ENCODE results near the gene GNAS. TPM values are rescaled to one million over a fixed set of nuclear protein-coding genes. Genes with fewer than 3 reads are reported as not detected.

Gene GNAS
- 1,046 TPM for polyA plus RNA-seq (2013, experiment 1 of 2)
- polyA plus RNA-seq (2013, experiment 2 of 2) = 1,042 TPM

GRCh38 chr20:58852543-58853271 is at the start of gene GNAS:
Gene GNAS (plus strand): TSS chr20:58852716.
- Histone ChIP-seq H3K9ac (ENCODE audit: low read length) (peak within 1 kb of the TSS; percentile 18), H2BK120ac (ENCODE audit: low read depth, low read length) (no peak within 1 kb of the TSS), H3K9me3 (ENCODE audit: control insufficient read depth, low read length) (no peaks in the 10 kb centered on the region), H3K27me3 (ENCODE audit: control insufficient read depth in 1 of 2, insufficient read depth in 1 of 2, low read length in 2 of 2) (peaks cover 48 to 70% of the 10 kb centered on the region in 2 experiments), H3K4me3 (ENCODE audit: insufficient read depth in 1 of 2, low read depth in 1 of 2, low read length in 2 of 2) (peak within 1 kb of the TSS; percentile 78 to 82), H3K79me1 (replicated peaks; ENCODE audit: low read length, poor library complexity, severe bottlenecking) (peaks cover 6% of the 10 kb centered on the region), H3K36me3 (ENCODE audit: control insufficient read depth in 1 of 2, insufficient read depth in 2 of 2, low read depth in 1 of 2, low read length in 2 of 2) (no peaks in the 10 kb centered on the region), H2BK15ac (ENCODE audit: low read depth, poor library complexity, severe bottlenecking) (no peak within 1 kb of the TSS), H2BK5ac (ENCODE audit: low read depth, low read length, poor library complexity, severe bottlenecking) (no peak within 1 kb of the TSS), H2AFZ (ENCODE audit: low read depth, low read length) (no peak within 1 kb of the TSS), H3K23ac (ENCODE audit: low read length in 2 of 2) (no peak within 1 kb of the TSS), H2AK5ac (ENCODE audit: low read length, severe bottlenecking) (no peak within 1 kb of the TSS), H3K4ac (ENCODE audit: low read depth in 1 of 2, low read length in 2 of 2) (no peak within 1 kb of the TSS), H4K91ac (ENCODE audit: low read length) (no peak within 1 kb of the TSS), H3K27ac (ENCODE audit: low read length, poor library complexity, severe bottlenecking) (no peak within 1 kb of the TSS), H3K4me2 (ENCODE audit: low read length, poor library complexity, severe bottlenecking) (peak within 1 kb of the TSS; percentile 82), H3K18ac (ENCODE audit: low read depth in 1 of 2, low read length in 2 of 2) (no peak within 1 kb of the TSS), H4K8ac (ENCODE audit: low read length) (no peak within 1 kb of the TSS), H3K14ac (ENCODE audit: low read length in 2 of 2) (no peak within 1 kb of the TSS), H2BK12ac (ENCODE audit: low read length in 2 of 2) (no peak within 1 kb of the TSS), H3K4me1 (ENCODE audit: control insufficient read depth, insufficient read depth, low read depth, low read length) (peaks cover 38% of the 10 kb centered on the region)
- DNase-seq = peak; percentile 72
- 12% methylated on average over 31 of the region's 35 CpGs for WGBS

- Histone ChIP-seq H3K27me3 (ENCODE audit: control insufficient read depth in 1 of 2, insufficient read depth in 1 of 2, low read length in 2 of 2) (peaks cover 29 to 65% of the 10 kb centered on the region in 2 experiments), H3K36me3 (ENCODE audit: control insufficient read depth in 1 of 2, insufficient read depth in 2 of 2, low read depth in 1 of 2, low read length in 2 of 2) (no peaks in the 10 kb centered on the region), H2BK5ac (ENCODE audit: low read depth, low read length, poor library complexity, severe bottlenecking) (no peak overlapping the region), H3K4me2 (ENCODE audit: low read length, poor library complexity, severe bottlenecking) (no peak overlapping the region), H2BK120ac (ENCODE audit: low read depth, low read length) (no peak overlapping the region), H3K4ac (ENCODE audit: low read depth in 1 of 2, low read length in 2 of 2) (no peak overlapping the region), H3K9me3 (ENCODE audit: control insufficient read depth, low read length) (no peaks in the 10 kb centered on the region), H4K8ac (ENCODE audit: low read length) (no peak overlapping the region), H3K27ac (ENCODE audit: low read length, poor library complexity, severe bottlenecking) (no peak overlapping the region), H3K18ac (ENCODE audit: low read depth in 1 of 2, low read length in 2 of 2) (no peak overlapping the region), H3K4me1 (ENCODE audit: control insufficient read depth, insufficient read depth, low read depth, low read length) (no peaks in the 10 kb centered on the region), H2BK15ac (ENCODE audit: low read depth, poor library complexity, severe bottlenecking) (no peak overlapping the region), H3K9ac (ENCODE audit: low read length) (no peak overlapping the region), H2BK12ac (ENCODE audit: low read length in 2 of 2) (no peak overlapping the region), H3K14ac (ENCODE audit: low read length in 2 of 2) (no peak overlapping the region), H2AK5ac (ENCODE audit: low read length, severe bottlenecking) (no peak overlapping the region), H3K4me3 (ENCODE audit: insufficient read depth in 1 of 2, low read depth in 1 of 2, low read length in 2 of 2) (no peak overlapping the region), H3K23ac (ENCODE audit: low read length in 2 of 2) (no peak overlapping the region), H4K91ac (ENCODE audit: low read length) (no peak overlapping the region), H3K79me1 (replicated peaks; ENCODE audit: low read length, poor library complexity, severe bottlenecking) (no peaks in the 10 kb centered on the region), H2AFZ (ENCODE audit: low read depth, low read length) (no peak overlapping the region)
- WGBS = 93% methylated on average over 17 of the region's 18 CpGs
- no peak for DNase-seq
These were observed 49.0 kb upstream of the GNAS start for GRCh38 chr20:58803533-58803932.

GRCh38 chr20:58807801-58808200 is 44.7 kb upstream of the GNAS start:
- Histone ChIP-seq H3K18ac (ENCODE audit: low read depth in 1 of 2, low read length in 2 of 2) (no peak overlapping the region), H3K9me3 (ENCODE audit: control insufficient read depth, low read length) (no peaks in the 10 kb centered on the region), H3K9ac (ENCODE audit: low read length) (no peak overlapping the region), H3K36me3 (ENCODE audit: control insufficient read depth in 1 of 2, insufficient read depth in 2 of 2, low read depth in 1 of 2, low read length in 2 of 2) (no peaks in the 10 kb centered on the region), H3K27ac (ENCODE audit: low read length, poor library complexity, severe bottlenecking) (no peak overlapping the region), H3K4me3 (ENCODE audit: insufficient read depth in 1 of 2, low read depth in 1 of 2, low read length in 2 of 2) (no peak overlapping the region), H4K8ac (ENCODE audit: low read length) (no peak overlapping the region), H3K4ac (ENCODE audit: low read depth in 1 of 2, low read length in 2 of 2) (no peak overlapping the region), H2AK5ac (ENCODE audit: low read length, severe bottlenecking) (no peak overlapping the region), H2BK120ac (ENCODE audit: low read depth, low read length) (no peak overlapping the region), H2BK5ac (ENCODE audit: low read depth, low read length, poor library complexity, severe bottlenecking) (no peak overlapping the region), H3K79me1 (replicated peaks; ENCODE audit: low read length, poor library complexity, severe bottlenecking) (no peaks in the 10 kb centered on the region), H3K23ac (ENCODE audit: low read length in 2 of 2) (no peak overlapping the region), H3K4me2 (ENCODE audit: low read length, poor library complexity, severe bottlenecking) (no peak overlapping the region), H4K91ac (ENCODE audit: low read length) (no peak overlapping the region), H2BK12ac (ENCODE audit: low read length in 2 of 2) (no peak overlapping the region), H2AFZ (ENCODE audit: low read depth, low read length) (no peak overlapping the region), H3K14ac (ENCODE audit: low read length in 2 of 2) (no peak overlapping the region), H2BK15ac (ENCODE audit: low read depth, poor library complexity, severe bottlenecking) (no peak overlapping the region), H3K27me3 (ENCODE audit: control insufficient read depth in 1 of 2, insufficient read depth in 1 of 2, low read length in 2 of 2) (peaks cover 29 to 83% of the 10 kb centered on the region in 2 experiments), H3K4me1 (ENCODE audit: control insufficient read depth, insufficient read depth, low read depth, low read length) (peaks cover 6% of the 10 kb centered on the region)
- WGBS = 81% methylated on average over 11 of the region's 11 CpGs
- no peak for DNase-seq

- no peak for DNase-seq
- no peak overlapping the region for H2AK5ac ChIP-seq (ENCODE audit: low read length, severe bottlenecking)
- no peak overlapping the region for H2BK12ac ChIP-seq (ENCODE audit: low read length in 2 of 2)
- peaks cover 23 to 83% of the 10 kb centered on the region in 2 experiments for H3K27me3 ChIP-seq (ENCODE audit: control insufficient read depth in 1 of 2, insufficient read depth in 1 of 2, low read length in 2 of 2)
- no peaks in the 10 kb centered on the region for H3K79me1 ChIP-seq (replicated peaks; ENCODE audit: low read length, poor library complexity, severe bottlenecking)
- H3K4me3 ChIP-seq (ENCODE audit: insufficient read depth in 1 of 2, low read depth in 1 of 2, low read length in 2 of 2) = no peak overlapping the region
- H3K4ac ChIP-seq (ENCODE audit: low read depth in 1 of 2, low read length in 2 of 2) = no peak overlapping the region
- H3K27ac ChIP-seq (ENCODE audit: low read length, poor library complexity, severe bottlenecking) = no peak overlapping the region
- H2BK15ac ChIP-seq (ENCODE audit: low read depth, poor library complexity, severe bottlenecking) = no peak overlapping the region
- H3K14ac ChIP-seq (ENCODE audit: low read length in 2 of 2) = no peak overlapping the region
- H2BK120ac ChIP-seq (ENCODE audit: low read depth, low read length) = no peak overlapping the region
- no peak overlapping the region for H3K4me2 ChIP-seq (ENCODE audit: low read length, poor library complexity, severe bottlenecking)
- H3K36me3 ChIP-seq (ENCODE audit: control insufficient read depth in 1 of 2, insufficient read depth in 2 of 2, low read depth in 1 of 2, low read length in 2 of 2) = no peaks in the 10 kb centered on the region
- no peak overlapping the region for H3K23ac ChIP-seq (ENCODE audit: low read length in 2 of 2)
- no peak overlapping the region for H4K8ac ChIP-seq (ENCODE audit: low read length)
- no peak overlapping the region for H2AFZ ChIP-seq (ENCODE audit: low read depth, low read length)
- no peaks in the 10 kb centered on the region for H3K9me3 ChIP-seq (ENCODE audit: control insufficient read depth, low read length)
- no peak overlapping the region for H2BK5ac ChIP-seq (ENCODE audit: low read depth, low read length, poor library complexity, severe bottlenecking)
- no peak overlapping the region for H3K18ac ChIP-seq (ENCODE audit: low read depth in 1 of 2, low read length in 2 of 2)
- 85% methylated on average over 17 of the region's 17 CpGs for WGBS
- H3K9ac ChIP-seq (ENCODE audit: low read length) = no peak overlapping the region
- H4K91ac ChIP-seq (ENCODE audit: low read length) = no peak overlapping the region
- H3K4me1 ChIP-seq (ENCODE audit: control insufficient read depth, insufficient read depth, low read depth, low read length) = peaks cover 6% of the 10 kb centered on the region
These were observed 44.1 kb upstream of the GNAS start for GRCh38 chr20:58808271-58809046.
